K562 (cell line): ENCODE results near the gene EPHA2. TPM values are rescaled to one million over a fixed set of nuclear protein-coding genes. Genes with fewer than 3 reads are reported as not detected.

Source experiments
- ATAC-seq: fragments of 200-7000 bp; cut with Tn5 transposase; 3 replicates; pipeline ENCODE4 v1.9.1; 2020; ENCODE audit warnings: moderate library complexity
- BruUV-seq: library from RNA; stranded (reverse); fragments of 400-500 nt; replicated peaks from 2 replicates; lab custom pipeline; 2021; lab: Mats Ljungman, UMichigan
- CTCF ChIA-PET: fragments of 300-600 bp; formaldehyde crosslinking; extraction: SDS; loops from one replicate; lab custom pipeline; 2021; ENCODE audit warnings: low intra/inter-chr PET ratio; lab: Yijun Ruan, JAX
- POLR2A ChIA-PET: fragments of 300-600, 350-650 bp; sonication (Branson Sonifier 250); formaldehyde crosslinking; extraction: SDS; loops from one replicate; lab custom pipeline; 2021; ENCODE audit warnings: antibody characterized with exemption, inconsistent platforms; lab: Yijun Ruan, JAX
- DNase-seq, 4 experiments: peaks; one replicate each; pipeline versions ENCODE4 v3.0.0 to v3.0.0-alpha.2; 2011 to 2018; ENCODE audit warnings: low spot score in 3 of 4, mixed read lengths in 3 of 4; ENCODE audit errors: extremely low read depth in 1 of 4
- FAIRE-seq: peaks from 2 replicates; lab custom pipeline; 2011; peaks lifted over from hg19 to GRCh38; lab: Jason Lieb, UNC
- H2AFZ ChIP-seq: 2 replicates; pipeline ENCODE4 v1.6.0; 2011; ENCODE audit warnings: low read depth, low read length, control low read depth, inconsistent platforms
- H3K27ac ChIP-seq: fragments of 200-600 bp; 3 replicates; pipeline ENCODE4 v1.8.0; 2011; ENCODE audit warnings: low read depth, mild to moderate bottlenecking, control low read depth, inconsistent platforms, low read length, moderate library complexity, mixed read lengths; ENCODE audit errors: extremely low read depth
- H3K27me3 ChIP-seq, 2 experiments: fragments of 300-600 bp in 1 of 2; 2 replicates in 1 of 2; 3 replicates in 1 of 2; pipeline versions ENCODE4 v1.6.0 to v1.8.0; 2011; ENCODE audit warnings: inconsistent platforms in 2 of 2, low read length in 2 of 2, mild to moderate bottlenecking in 1 of 2, mixed read lengths in 1 of 2, moderate library complexity in 1 of 2; ENCODE audit not compliant: control insufficient read depth in 2 of 2, insufficient read depth in 2 of 2
- H3K36me3 ChIP-seq: fragments of 300-600 bp; 3 replicates; pipeline ENCODE4 v1.8.0; 2011; ENCODE audit warnings: mild to moderate bottlenecking, low read length, inconsistent platforms; ENCODE audit not compliant: control insufficient read depth, insufficient read depth
- H3K4me1 ChIP-seq, 2 experiments: fragments of 200-600 bp in 1 of 2; replicated peaks in 1 of 2; 2 replicates in 1 of 2; 3 replicates in 1 of 2; pipeline versions ENCODE4 v1.5.1 to v1.8.0; 2011; ENCODE audit warnings: inconsistent platforms in 2 of 2, low read length in 2 of 2, mild to moderate bottlenecking in 1 of 2, mixed read lengths in 1 of 2, moderate library complexity in 1 of 2; ENCODE audit not compliant: control insufficient read depth in 2 of 2, insufficient read depth in 2 of 2
- H3K4me2 ChIP-seq: 2 replicates; pipeline ENCODE4 v1.6.1; 2011; ENCODE audit warnings: low read length, control low read depth, inconsistent platforms, mixed read lengths; ENCODE audit not compliant: insufficient read depth
- H3K4me3 ChIP-seq: fragments of 200-600 bp; sonication (generic), shearing (Covaris generic); 2 replicates; pipeline ENCODE4 v1.5.1; 2016; ENCODE audit warnings: control low read depth, inconsistent platforms
- H3K79me2 ChIP-seq: fragments of 200-600 bp; 3 replicates; pipeline ENCODE4 v1.8.0; 2011; ENCODE audit warnings: low read length, inconsistent platforms; ENCODE audit not compliant: control insufficient read depth, insufficient read depth
- H3K9ac ChIP-seq, 2 experiments: 2 replicates each; pipeline versions ENCODE4 v1.6.0 to v1.6.1; 2011; ENCODE audit warnings: low read depth in 2 of 2, low read length in 2 of 2, control low read depth in 1 of 2, inconsistent platforms in 1 of 2, mild to moderate bottlenecking in 1 of 2, mixed read lengths in 1 of 2; ENCODE audit not compliant: insufficient read depth in 1 of 2
- H3K9me1 ChIP-seq: one replicate; pipeline ENCODE4 v1.6.0; 2011; ENCODE audit warnings: inconsistent platforms, mild to moderate bottlenecking, low read length, moderate library complexity; ENCODE audit not compliant: control insufficient read depth, insufficient read depth
- H3K9me3 ChIP-seq: replicated peaks from 2 replicates; pipeline ENCODE4 v1.5.1; 2011; ENCODE audit warnings: low read depth, low read length, inconsistent platforms; ENCODE audit not compliant: control insufficient read depth, insufficient read depth
- H4K20me1 ChIP-seq: replicated peaks from 2 replicates; pipeline ENCODE4 v1.6.1; 2011; ENCODE audit warnings: low read length, inconsistent platforms, mixed read lengths; ENCODE audit not compliant: control insufficient read depth, insufficient read depth
- ATF6 ChIP-seq: sonication (generic); formaldehyde crosslinking; IDR thresholded peaks from 2 replicates; pipeline ENCODE4 v1.4.0; 2020; ENCODE audit warnings: mild to moderate bottlenecking, missing genetic modification reagents
- KDM4B ChIP-seq, 2 experiments: fragments of 450-650 bp in 1 of 2; sonication (generic) in 1 of 2; IDR thresholded peaks; 2 replicates each; pipeline ENCODE4 v1.6.1; 2016 to 2017; ENCODE audit warnings: borderline replicate concordance in 2 of 2, antibody characterized with exemption in 1 of 2, low read depth in 1 of 2, mild to moderate bottlenecking in 1 of 2
- MYC ChIP-seq, 2 experiments: fragments of 250-450 bp in 1 of 2; sonication (Bioruptor Pico) in 1 of 2; IDR thresholded peaks; 2 replicates each; pipeline versions ENCODE4 v1.5.1 to v1.6.1; 2012 to 2021; ENCODE audit warnings: low read depth in 2 of 2, borderline replicate concordance in 1 of 2, improper control_type of control experiment in 1 of 2, low read length in 1 of 2, mild to moderate bottlenecking in 1 of 2, moderate library complexity in 1 of 2
- POU5F1 ChIP-seq: fragments of 150-350 bp; IDR thresholded peaks from 2 replicates; pipeline ENCODE4 v1.6.1; 2014; ENCODE audit warnings: borderline replicate concordance, low read length, low read depth, mild to moderate bottlenecking; ENCODE audit not compliant: partially characterized antibody
- SRSF9 ChIP-seq: fragments of 200-400 bp; formaldehyde crosslinking; IDR thresholded peaks from 2 replicates; pipeline ENCODE4 v1.6.1; 2017; ENCODE audit warnings: low read depth, low read length, borderline replicate concordance
- TAF1 ChIP-seq: IDR thresholded peaks from 2 replicates; pipeline ENCODE4 v1.6.1; 2011; ENCODE audit warnings: mild to moderate bottlenecking, low read length, moderate library complexity; ENCODE audit not compliant: insufficient read depth, control insufficient read depth, severe bottlenecking; ENCODE audit errors: extremely low read depth
- ZNF121 ChIP-seq: sonication (generic); formaldehyde crosslinking; conservative IDR thresholded peaks from 2 replicates; pipeline ENCODE4 v1.8.0; 2022; ENCODE audit warnings: missing genetic modification reagents
- ZNF780A ChIP-seq: fragments of 250-450 bp; sonication (Bioruptor Pico); IDR thresholded peaks from 2 replicates; pipeline ENCODE4 v1.5.0; 2021; ENCODE audit warnings: mild to moderate bottlenecking
- ZZZ3 ChIP-seq: fragments of 450-650 bp; IDR thresholded peaks from 2 replicates; pipeline ENCODE4 v1.6.1; 2016; ENCODE audit warnings: antibody characterized with exemption, mild to moderate bottlenecking, moderate library complexity
- WGBS: fragments of 100-300 bp; shearing (Covaris generic); methylation state at CpG from one replicate; pipeline ENCODE4 v1.1.6; 2016; ENCODE audit warnings: low coverage, mixed read lengths; ENCODE audit not compliant: insufficient coverage; ENCODE audit errors: missing lambda C conversion rate; 5-methylcytosine and 5-hydroxymethylcytosine counted together
- in situ Hi-C: fragments of 300-500 bp; cut with MboI; formaldehyde crosslinking; loops from 4 replicates; pipeline ENCODE4 v1.15.0; 2018; ENCODE audit warnings: inconsistent platforms, mixed read lengths
- intact Hi-C: fragments of 100-400 bp; cut with micrococcal nuclease; formaldehyde crosslinking; loops from 2 replicates; pipeline ENCODE4 v1.14.2; 2022
- polyA plus RNA-seq, 8 experiments: library from polyadenylated mRNA; depleted of rRNA in 4 of 8; stranded (reverse) in 5 of 8; unstranded in 3 of 8; fragments of >200 nt; fragmentation: Nextera tagmentation in 2 of 8; fragmentation: Illumina TruSeq in 1 of 8; extraction: Ambion mirVana in 2 of 8; extraction: Trizol in 1 of 8; gene quantifications; 2 replicates each; pipeline versions ENCODE4 v1.2.1 to v1.2.3, GENCODE V29; 2011 to 2014; ENCODE audit warnings: inconsistent platforms in 1 of 8, missing spikeins in 1 of 8
- total RNA-seq, 7 experiments: library from RNA; depleted of rRNA in 6 of 7; stranded (reverse); fragments of >200 nt in 6 of 7; fragmentation: Illumina TruSeq in 2 of 7; extraction: Trizol in 2 of 7; gene quantifications; 2 replicates each; pipeline versions ENCODE4 v1.2.1 to v1.2.3, GENCODE V29; 2011 to 2021; ENCODE audit warnings: low replicate concordance in 1 of 7
- TF ChIP-seq, protein P1 (sequence below): fragments of 250-450 bp; sonication (Bioruptor Pico); IDR thresholded peaks from 2 replicates; pipeline ENCODE4 v1.4.0; 2020; ENCODE audit warnings: mild to moderate bottlenecking, moderate library complexity, borderline replicate concordance
- TF ChIP-seq, protein P2 (sequence below), 2 experiments: IDR thresholded peaks in 1 of 2; conservative IDR thresholded peaks in 1 of 2; 2 replicates each; pipeline ENCODE4 v1.6.1; 2016; ENCODE audit warnings: low read depth in 2 of 2, mild to moderate bottlenecking in 1 of 2, missing compliant biosample characterization in 1 of 2, missing genetic modification characterization in 1 of 2, moderate library complexity in 1 of 2

EPHA2 gene
- total and polyA plus RNA-seq, 9 of the 15 experiments (the other 6 are each of a cell fraction or from before 2014, with no cell fraction given): 0.04 to 0.40 (median 0.07) TPM; not detected in 4

GRCh38 chr1:16151995-16152384, 3.9 kb downstream of the EPHA2 start:
- Histone ChIP-seq H3K36me3 (no peaks in the 10 kb centered on the region), H3K4me3 (no peak overlapping the region), H3K9me3 (no peaks in the 10 kb centered on the region), H3K27ac (no peak overlapping the region), H3K79me2 (no peaks in the 10 kb centered on the region), H3K4me1 (peaks cover 24 to 64% of the 10 kb centered on the region in 2 experiments), H3K27me3 (no peaks in the 10 kb centered on the region), H4K20me1 (peaks cover 6% of the 10 kb centered on the region; the same call in 1 of the 2 replicates), H3K4me2 (no peak overlapping the region), H3K9me1 (peaks cover 4% of the 10 kb centered on the region), H2AFZ (no peak overlapping the region), H3K9ac (peak overlapping the region in 1 of 2 experiments; percentile 53; a peak in 2 of 4 replicates)
- BruUV-seq: no TSS peak
- ATAC-seq (no peak), FAIRE-seq (no peak), DNase-seq (no peak)
- CTCF ChIA-PET: no interaction called here
- WGBS: 62% methylated on average over 4 of the region's 4 CpGs
- in situ Hi-C loops: no loop called here
- intact Hi-C loops: loop anchor here (5.0 kb wide), 1 partner anchor 70 kb away; no protein-coding TSS in a partner anchor
- POLR2A ChIA-PET: interaction anchor here (0.6 to 2.5 kb wide), 2 partner anchors 11 to 179 kb away, joined by 3 to 20 read pairs; no protein-coding TSS in a partner anchor
- no peak for TF ChIP-seq ZNF121 (CRISPR knock-in tag)
- TF ChIP-seq SRSF9: no peak
- TF ChIP-seq ATF6 (CRISPR knock-in tag): no peak
- TF ChIP-seq ZNF780A: no peak
- no peak for TF ChIP-seq ZZZ3
- no peak for TF ChIP-seq POU5F1
- TF ChIP-seq, protein P1, sequence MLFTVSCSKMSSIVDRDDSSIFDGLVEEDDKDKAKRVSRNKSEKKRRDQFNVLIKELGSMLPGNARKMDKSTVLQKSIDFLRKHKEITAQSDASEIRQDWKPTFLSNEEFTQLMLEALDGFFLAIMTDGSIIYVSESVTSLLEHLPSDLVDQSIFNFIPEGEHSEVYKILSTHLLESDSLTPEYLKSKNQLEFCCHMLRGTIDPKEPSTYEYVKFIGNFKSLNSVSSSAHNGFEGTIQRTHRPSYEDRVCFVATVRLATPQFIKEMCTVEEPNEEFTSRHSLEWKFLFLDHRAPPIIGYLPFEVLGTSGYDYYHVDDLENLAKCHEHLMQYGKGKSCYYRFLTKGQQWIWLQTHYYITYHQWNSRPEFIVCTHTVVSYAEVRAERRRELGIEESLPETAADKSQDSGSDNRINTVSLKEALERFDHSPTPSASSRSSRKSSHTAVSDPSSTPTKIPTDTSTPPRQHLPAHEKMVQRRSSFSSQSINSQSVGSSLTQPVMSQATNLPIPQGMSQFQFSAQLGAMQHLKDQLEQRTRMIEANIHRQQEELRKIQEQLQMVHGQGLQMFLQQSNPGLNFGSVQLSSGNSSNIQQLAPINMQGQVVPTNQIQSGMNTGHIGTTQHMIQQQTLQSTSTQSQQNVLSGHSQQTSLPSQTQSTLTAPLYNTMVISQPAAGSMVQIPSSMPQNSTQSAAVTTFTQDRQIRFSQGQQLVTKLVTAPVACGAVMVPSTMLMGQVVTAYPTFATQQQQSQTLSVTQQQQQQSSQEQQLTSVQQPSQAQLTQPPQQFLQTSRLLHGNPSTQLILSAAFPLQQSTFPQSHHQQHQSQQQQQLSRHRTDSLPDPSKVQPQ: no peak
- no peak for TF ChIP-seq TAF1
- TF ChIP-seq, protein P2, sequence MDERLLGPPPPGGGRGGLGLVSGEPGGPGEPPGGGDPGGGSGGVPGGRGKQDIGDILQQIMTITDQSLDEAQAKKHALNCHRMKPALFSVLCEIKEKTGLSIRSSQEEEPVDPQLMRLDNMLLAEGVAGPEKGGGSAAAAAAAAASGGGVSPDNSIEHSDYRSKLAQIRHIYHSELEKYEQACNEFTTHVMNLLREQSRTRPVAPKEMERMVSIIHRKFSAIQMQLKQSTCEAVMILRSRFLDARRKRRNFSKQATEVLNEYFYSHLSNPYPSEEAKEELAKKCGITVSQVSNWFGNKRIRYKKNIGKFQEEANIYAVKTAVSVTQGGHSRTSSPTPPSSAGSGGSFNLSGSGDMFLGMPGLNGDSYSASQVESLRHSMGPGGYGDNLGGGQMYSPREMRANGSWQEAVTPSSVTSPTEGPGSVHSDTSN (CRISPR knock-in tag; IDR thresholded peaks at IDR 0.05; ENCODE audit: low read depth): no peak
- TF ChIP-seq, protein P2 (tag; conservative IDR thresholded peaks at IDR 0.05; ENCODE audit: low read depth): no peak
- no peak for TF ChIP-seq KDM4B (IDR thresholded peaks at IDR 0.05; ENCODE audit: borderline replicate concordance in 2 of 2, low read depth in 1 of 2)
- no peak for TF ChIP-seq MYC (IDR thresholded peaks at IDR 0.05; ENCODE audit: low read depth, low read length)
- no peak for TF ChIP-seq MYC (CRISPR knock-in tag; IDR thresholded peaks at IDR 0.05; ENCODE audit: borderline replicate concordance, low read depth)
